Parathyroid adenoma (tissue), 2 donors: ENCODE measurements around the gene USB1.

Experiments used
- H2AFZ ChIP-seq: fragments of 300-600 bp; sonication (generic); one replicate; pipeline ENCODE4 v1.7.0; 2017; ENCODE audit warnings: antibody characterized with exemption, mild to moderate bottlenecking
- H3K27ac ChIP-seq: fragments of 300-600 bp; sonication (generic); one replicate; pipeline ENCODE4 v1.7.0; 2017
- H3K27me3 ChIP-seq: fragments of 300-600 bp; sonication (generic); one replicate; pipeline ENCODE4 v1.7.0; 2017; ENCODE audit warnings: low read length; ENCODE audit not compliant: control insufficient read depth, insufficient read depth
- H3K36me3 ChIP-seq: fragments of 300-600 bp; sonication (generic); one replicate; pipeline ENCODE4 v1.7.0; 2017; ENCODE audit warnings: low read length; ENCODE audit not compliant: control insufficient read depth, insufficient read depth
- H3K4me1 ChIP-seq: fragments of 300-600 bp; sonication (generic); one replicate; pipeline ENCODE4 v1.7.0; 2017; ENCODE audit warnings: control low read depth
- H3K4me2 ChIP-seq: fragments of 300-600 bp; sonication (generic); one replicate; pipeline ENCODE4 v1.7.0; 2017; ENCODE audit warnings: low read length
- H3K4me3 ChIP-seq: fragments of 300-600 bp; sonication (generic); one replicate; pipeline ENCODE4 v1.7.0; 2017; ENCODE audit warnings: low read depth, low read length
- H3K79me2 ChIP-seq: fragments of 300-600 bp; sonication (generic); one replicate; pipeline ENCODE4 v1.7.0; 2017; ENCODE audit warnings: control low read depth
- H3K9ac ChIP-seq: fragments of 300-600 bp; sonication (generic); one replicate; pipeline ENCODE4 v1.7.0; 2017; ENCODE audit warnings: mild to moderate bottlenecking
- H3K9me3 ChIP-seq: fragments of 300-600 bp; sonication (generic); one replicate; pipeline ENCODE4 v1.7.0; 2017; ENCODE audit warnings: low read length; ENCODE audit not compliant: control insufficient read depth
- CTCF ChIP-seq: fragments of 300-600 bp; sonication (generic); IDR thresholded peaks from one replicate; pipeline ENCODE4 v1.7.0; 2017; ENCODE audit warnings: antibody characterized with exemption, mild to moderate bottlenecking
- donor health status: primary hyperparathyroidism.

USB1 gene

GRCh38 chr16:57997528-57998265, 3.5 kb upstream of the USB1 start:
- no peaks in the 10 kb centered on the region for H3K9me3 ChIP-seq
- H3K4me2 ChIP-seq, result no peak overlapping the region
- no peak overlapping the region for H3K9ac ChIP-seq
- H3K27me3 ChIP-seq, result no peaks in the 10 kb centered on the region
- H3K27ac ChIP-seq, result no peak overlapping the region
- no peak overlapping the region for H2AFZ ChIP-seq
- H3K36me3 ChIP-seq, result no peaks in the 10 kb centered on the region
- no peak overlapping the region for H3K4me3 ChIP-seq
- no peak for TF ChIP-seq CTCF
- H3K4me1 ChIP-seq, result peaks cover 8% of the 10 kb centered on the region
- peaks cover 2% of the 10 kb centered on the region for H3K79me2 ChIP-seq

DNA sequence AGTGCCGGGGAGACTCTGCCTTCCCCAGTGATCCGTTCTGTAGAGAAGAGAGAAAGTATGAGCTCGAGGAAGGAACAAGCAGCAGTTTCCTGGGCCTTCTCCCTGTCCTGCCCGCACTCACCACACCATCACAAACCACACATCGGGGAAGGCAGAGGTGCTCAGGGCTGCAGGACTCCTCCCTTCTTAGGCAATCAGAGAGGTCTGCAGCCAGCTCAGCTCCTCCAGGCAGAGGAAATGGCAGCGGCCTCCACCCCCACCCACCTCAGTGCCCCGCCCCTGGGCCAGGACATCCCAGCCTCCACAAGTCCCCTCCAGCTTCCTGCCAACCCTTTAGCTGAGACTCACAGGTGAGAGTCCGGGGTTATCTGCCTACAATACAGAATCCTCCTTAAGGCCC, 2.7 kb upstream of the USB1 start:
- Histone ChIP-seq H3K9me3 (no peaks in the 10 kb centered on the region), H3K4me2 (no peak overlapping the region), H2AFZ (no peak overlapping the region), H3K27ac (no peak overlapping the region), H3K27me3 (no peaks in the 10 kb centered on the region), H3K4me1 (peaks cover 8% of the 10 kb centered on the region), H3K79me2 (peaks cover 2% of the 10 kb centered on the region), H3K4me3 (no peak overlapping the region), H3K36me3 (no peaks in the 10 kb centered on the region), H3K9ac (no peak overlapping the region)
- TF ChIP-seq CTCF, result no peak

GRCh38 chr16:57998992-57999365, 2.2 kb upstream of the USB1 start:
- no peak overlapping the region for H2AFZ ChIP-seq
- no peaks in the 10 kb centered on the region for H3K36me3 ChIP-seq
- no peaks in the 10 kb centered on the region for H3K9me3 ChIP-seq
- no peaks in the 10 kb centered on the region for H3K27me3 ChIP-seq
- peak overlapping the region; percentile 93 for H3K4me2 ChIP-seq
- H3K4me1 ChIP-seq, result peaks cover 8% of the 10 kb centered on the region
- TF ChIP-seq CTCF, result no peak
- peaks cover 2% of the 10 kb centered on the region for H3K79me2 ChIP-seq
- no peak overlapping the region for H3K27ac ChIP-seq
- no peak overlapping the region for H3K4me3 ChIP-seq
- H3K9ac ChIP-seq, result no peak overlapping the region

DNA sequence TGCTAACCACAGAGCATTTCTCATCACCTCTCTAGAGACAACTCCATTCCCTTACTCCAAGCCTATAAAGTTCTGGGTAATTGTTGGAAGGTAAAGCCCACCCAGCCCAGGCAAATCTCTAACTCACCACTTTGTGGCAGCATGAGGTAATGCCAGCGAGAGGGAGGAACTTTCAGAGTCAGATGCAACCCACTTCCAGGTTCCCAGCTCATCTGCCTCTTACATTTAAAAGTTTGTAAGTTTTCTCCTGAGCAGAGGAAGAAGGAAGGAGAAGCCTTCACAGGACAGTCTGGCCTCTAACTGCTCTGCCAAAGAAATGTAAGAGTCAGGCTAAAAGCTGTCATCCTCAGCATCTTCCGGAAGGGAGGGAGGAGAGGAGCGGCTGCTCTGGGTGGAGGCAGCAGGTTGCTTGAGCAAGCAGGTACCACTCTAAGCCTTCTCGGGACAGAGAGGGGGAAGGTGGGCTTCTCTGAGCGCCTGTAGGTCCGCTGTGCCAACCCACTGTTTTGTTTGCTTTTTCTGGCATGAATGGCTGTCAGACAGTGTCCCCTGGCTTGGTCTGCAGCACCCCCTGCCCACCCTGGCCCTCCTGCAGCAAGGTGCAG, 1.7 kb upstream of the USB1 start:
- H3K79me2 ChIP-seq, result peaks cover 2% of the 10 kb centered on the region
- peaks cover 8% of the 10 kb centered on the region for H3K4me1 ChIP-seq
- peak overlapping the region; percentile 61 for H3K4me3 ChIP-seq
- TF ChIP-seq CTCF, result no peak
- H2AFZ ChIP-seq, result peak overlapping the region; percentile 72
- no peaks in the 10 kb centered on the region for H3K36me3 ChIP-seq
- peak overlapping the region; percentile 62 for H3K27ac ChIP-seq
- peak overlapping the region; percentile 93 for H3K4me2 ChIP-seq
- H3K9me3 ChIP-seq, result no peaks in the 10 kb centered on the region
- H3K27me3 ChIP-seq, result no peaks in the 10 kb centered on the region
- peak overlapping the region; percentile 38 for H3K9ac ChIP-seq
